ENCODE data around the gene BHLHA15.

GRCh38 chr7:98165827-98166667, 45.2 kb upstream of the BHLHA15 start:
- TF ChIP-seq CTCF (IDR thresholded peaks at IDR 0.05): peak in 2 of 3 donors; percentile 23 to 27
- TF ChIP-seq POLR2A (IDR thresholded peaks at IDR 0.05): no peak

Measured in breast epithelium (tissue), 3 donors.